Upper lobe of left lung (tissue), 6 donors: ENCODE results near the gene RNF182. TPM values are rescaled to one million over a fixed set of nuclear protein-coding genes. Genes with fewer than 3 reads are reported as not detected.

Experiments
- ATAC-seq, 2 donors: fragments of 200-7000 bp; cut with Tn5 transposase; one replicate each; pipeline ENCODE4 v1.9.1; 2022; ENCODE audit warnings: mild to moderate bottlenecking in 2 of 2, moderate library complexity in 2 of 2; ENCODE audit not compliant: low FRiP score in 2 of 2
- DNase-seq, 2 donors: peaks; one replicate each; pipeline ENCODE4 v3.0.0-alpha.2; 2019 to 2020
- H3K27ac ChIP-seq, 4 donors: fragments of 200-600 bp; sonication (generic); one replicate each; pipeline ENCODE4 v1.5.1; 2016 to 2019
- H3K27me3 ChIP-seq, 4 donors: fragments of 200-600 bp; sonication (generic); one replicate each; pipeline ENCODE4 v1.5.1; 2017 to 2019
- H3K36me3 ChIP-seq, 4 donors: fragments of 200-600 bp; sonication (generic); one replicate each; pipeline ENCODE4 v1.5.1; 2016 to 2019
- H3K4me1 ChIP-seq, 4 donors: fragments of 200-600 bp; sonication (generic); one replicate each; pipeline ENCODE4 v1.5.1; 2018 to 2019
- H3K4me3 ChIP-seq, 4 donors: fragments of 200-600 bp; sonication (generic); one replicate each; pipeline ENCODE4 v1.5.1; 2017 to 2019; ENCODE audit warnings: mild to moderate bottlenecking in 2 of 4, moderate library complexity in 1 of 4
- H3K9me3 ChIP-seq, 4 donors: fragments of 200-600 bp; sonication (generic); one replicate each; pipeline ENCODE4 v1.5.1; 2018 to 2019
- CTCF ChIP-seq, 6 experiments: fragments of 450-650 bp in 4 of 6; fragments of 200-600 bp in 2 of 6; sonication (generic) in 2 of 6; IDR thresholded peaks; one replicate each; pipeline ENCODE4 v1.5.1; 2016 to 2019; ENCODE audit warnings: antibody characterized with exemption in 6 of 6
- EP300 ChIP-seq, 4 donors: sonication (generic); formaldehyde crosslinking; IDR thresholded peaks; one replicate each; pipeline ENCODE4 v1.5.1; 2017; ENCODE audit warnings: antibody characterized with exemption in 4 of 4, control low read depth in 2 of 4
- POLR2A ChIP-seq, 4 donors: fragments of 450-650 bp; IDR thresholded peaks; one replicate each; pipeline ENCODE4 v1.5.1; 2016 to 2017; ENCODE audit warnings: antibody characterized with exemption in 4 of 4, mild to moderate bottlenecking in 2 of 4
- POLR2AphosphoS5 ChIP-seq, 2 donors: sonication (generic); formaldehyde crosslinking; IDR thresholded peaks; one replicate each; pipeline ENCODE4 v1.5.1; 2017; ENCODE audit warnings: antibody characterized with exemption in 2 of 2
- WGBS, 2 donors: methylation state at CpG; one replicate each; pipeline ENCODE4 v1.1.5; 2017 to 2018; 5-methylcytosine and 5-hydroxymethylcytosine counted together
- total RNA-seq, 6 donors: library from RNA; depleted of rRNA in 4 of 6; stranded (reverse); fragments of >200 nt in 4 of 6; gene quantifications; one replicate each; pipeline versions ENCODE4 v1.1.0 to v1.2.1, GENCODE V29; 2016 to 2021
- donor health status: DM: no; HTN: no; CAD: no; lungs with moderate emphysema.
- donor health status: DM: no; HTN: yes; CAD: no; lungs with severe emphysema.

The RNF182 gene
- total RNA-seq, 6 donors from 2014 or later: 1.4 to 4.3 (median 2.5) TPM

- ATAC-seq: no peak
- Histone ChIP-seq H3K36me3 (no peaks in the 10 kb centered on the region), H3K27ac (no peak overlapping the region), H3K4me1 (no peaks in the 10 kb centered on the region), H3K4me3 (no peak overlapping the region), H3K27me3 (no peaks in the 10 kb centered on the region), H3K9me3 (no peaks in the 10 kb centered on the region)
- no peak for DNase-seq
- 90 to 93% methylated on average over 5 of the region's 5 CpGs for WGBS, 2 donors
- no peak for TF ChIP-seq POLR2A (IDR thresholded peaks at IDR 0.05)
- no peak for TF ChIP-seq POLR2AphosphoS5 (IDR thresholded peaks at IDR 0.05)
- TF ChIP-seq EP300 (IDR thresholded peaks at IDR 0.05): no peak
- no peak for TF ChIP-seq CTCF (IDR thresholded peaks at IDR 0.05)
Observed at GRCh38 chr6:13992417-13993055, 67.8 kb downstream of the RNF182 start.

- Histone ChIP-seq H3K27ac (no peak overlapping the region), H3K36me3 (no peaks in the 10 kb centered on the region), H3K27me3 (no peaks in the 10 kb centered on the region), H3K4me1 (no peaks in the 10 kb centered on the region), H3K9me3 (no peaks in the 10 kb centered on the region), H3K4me3 (no peak overlapping the region)
- TF ChIP-seq POLR2AphosphoS5 (IDR thresholded peaks at IDR 0.05): no peak
- TF ChIP-seq POLR2A (IDR thresholded peaks at IDR 0.05): no peak
- TF ChIP-seq EP300 (IDR thresholded peaks at IDR 0.05): no peak
- no peak for TF ChIP-seq CTCF (IDR thresholded peaks at IDR 0.05)
- 68% methylated on average over 2 of the region's 2 CpGs for WGBS, 2 donors
- DNase-seq (no peak), ATAC-seq (no peak)
Observed at GRCh38 chr6:13993416-13993815, 68.7 kb downstream of the RNF182 start.

GRCh38 chr6:13998356-13998755 lies 73.6 kb downstream of the RNF182 start:
- ATAC-seq (no peak), DNase-seq (no peak)
- no peaks in the 10 kb centered on the region for H3K9me3 ChIP-seq
- H3K27me3 ChIP-seq: no peaks in the 10 kb centered on the region
- H3K27ac ChIP-seq: no peak overlapping the region
- H3K4me3 ChIP-seq: no peak overlapping the region
- whole genome bisulfite sequencing, 2 donors: 80 to 87% methylated on average over 3 of the region's 3 CpGs
- no peak for TF ChIP-seq EP300 (IDR thresholded peaks at IDR 0.05)
- TF ChIP-seq POLR2A (IDR thresholded peaks at IDR 0.05): no peak
- no peak for TF ChIP-seq CTCF (IDR thresholded peaks at IDR 0.05)
- no peak for TF ChIP-seq POLR2AphosphoS5 (IDR thresholded peaks at IDR 0.05)
- H3K4me1 ChIP-seq: no peaks in the 10 kb centered on the region
- no peaks in the 10 kb centered on the region for H3K36me3 ChIP-seq

- H3K27me3 ChIP-seq: no peaks in the 10 kb centered on the region
- no peak overlapping the region for H3K27ac ChIP-seq
- H3K4me1 ChIP-seq: no peaks in the 10 kb centered on the region
- DNase-seq (no peak), ATAC-seq (no peak)
- no peak overlapping the region for H3K4me3 ChIP-seq
- H3K36me3 ChIP-seq: no peaks in the 10 kb centered on the region
- TF ChIP-seq POLR2A (IDR thresholded peaks at IDR 0.05) (no peak), EP300 (IDR thresholded peaks at IDR 0.05) (no peak), CTCF (IDR thresholded peaks at IDR 0.05) (no peak), POLR2AphosphoS5 (IDR thresholded peaks at IDR 0.05) (no peak)
- 79 to 83% methylated on average over 3 of the region's 3 CpGs for WGBS, 2 donors
- H3K9me3 ChIP-seq: no peaks in the 10 kb centered on the region
Observed at GRCh38 chr6:14000901-14001300, 76.1 kb downstream of the RNF182 start.
